Panc1 (cell line): ENCODE results near the gene CNOT11. TPM values are rescaled to one million over a fixed set of nuclear protein-coding genes. Genes with fewer than 3 reads are reported as not detected.

Experiments
- ATAC-seq: fragments of 200-7000 bp; cut with Tn5 transposase; 2 replicates; pipeline ENCODE4 v1.9.1; 2020; ENCODE audit warnings: mild to moderate bottlenecking, moderate library complexity
- BruUV-seq: library from RNA; stranded (reverse); fragments of 400-500 nt; replicated peaks from 2 replicates; lab custom pipeline; 2021; lab: Mats Ljungman, UMichigan
- CTCF ChIA-PET: fragments of 300-600 bp; sonication (Branson Sonifier 250); formaldehyde crosslinking; loops from one replicate; lab custom pipeline; 2022; ENCODE audit warnings: antibody characterized with exemption; lab: Charles Lee
- POLR2A ChIA-PET: fragments of 300-600 bp; sonication (Branson Sonifier 250); formaldehyde crosslinking; loops from one replicate; lab custom pipeline; 2022; ENCODE audit warnings: antibody characterized with exemption; lab: Charles Lee
- DNase-seq: peaks from one replicate; pipeline ENCODE4 v3.0.0-alpha.2; 2010; ENCODE audit warnings: low read depth, low spot score
- H3K27ac ChIP-seq: 2 replicates; pipeline ENCODE4 v1.5.1; 2011; ENCODE audit warnings: mild to moderate bottlenecking, low read length, inconsistent platforms
- H3K27me3 ChIP-seq: fragments of 200-500 bp; sonication (Bioruptor generic); 2 replicates; pipeline ENCODE4 v1.6.0; 2014; ENCODE audit warnings: low read length, inconsistent platforms; ENCODE audit not compliant: control insufficient read depth, insufficient read depth
- H3K36me3 ChIP-seq: fragments of 200-500 bp; sonication (Bioruptor generic); 2 replicates; pipeline ENCODE4 v1.5.1; 2014; ENCODE audit warnings: inconsistent platforms, mild to moderate bottlenecking, low read length, moderate library complexity; ENCODE audit not compliant: control insufficient read depth, insufficient read depth
- H3K4me1 ChIP-seq: 2 replicates; pipeline ENCODE4 v1.5.1; 2011; ENCODE audit warnings: inconsistent platforms, mild to moderate bottlenecking, low read length, moderate library complexity; ENCODE audit not compliant: control insufficient read depth, insufficient read depth
- H3K4me3 ChIP-seq, 2 experiments: 2 replicates each; pipeline ENCODE4 v1.5.1; 2011 to 2012; ENCODE audit warnings: low read depth in 2 of 2, low read length in 2 of 2, mild to moderate bottlenecking in 2 of 2, inconsistent platforms in 1 of 2, moderate library complexity in 1 of 2
- H3K9me3 ChIP-seq: fragments of 200-500 bp; sonication (Bioruptor generic); 2 replicates; pipeline ENCODE4 v1.5.1; 2014; ENCODE audit warnings: low read depth, mild to moderate bottlenecking, inconsistent platforms, low read length, moderate library complexity; ENCODE audit not compliant: control insufficient read depth, insufficient read depth
- POLR2AphosphoS5 ChIP-seq: IDR thresholded peaks from 2 replicates; pipeline ENCODE4 v1.6.1; 2012; ENCODE audit warnings: mild to moderate bottlenecking, low read depth, low read length, moderate library complexity
- SIN3A ChIP-seq: IDR thresholded peaks from 2 replicates; pipeline ENCODE4 v1.6.1; 2012; ENCODE audit warnings: low read depth, mild to moderate bottlenecking, low read length, moderate library complexity, borderline replicate concordance; ENCODE audit not compliant: insufficient read depth
- TCF7L2 ChIP-seq: IDR thresholded peaks from 2 replicates; pipeline ENCODE4 v1.6.1; 2011; ENCODE audit warnings: mild to moderate bottlenecking, low read depth, low read length, inconsistent platforms
- in situ Hi-C: cut with HindIII; loops from 2 replicates; pipeline ENCODE4 v1.10.0; 2016; ENCODE audit warnings: low sequenced_read_pairs, low pct_unique_long_range_greater_than_20kb
- intact Hi-C: fragments of 100-400 bp; cut with micrococcal nuclease; formaldehyde crosslinking; loops from one replicate; pipeline ENCODE4 v1.10.0; 2022; ENCODE audit not compliant: unreplicated experiment
- total RNA-seq: library from RNA; stranded (reverse); gene quantifications from one replicate; pipeline ENCODE4 v1.2.1, GENCODE V29; 2021; ENCODE audit not compliant: unreplicated experiment
- TF ChIP-seq, protein P1 (sequence below), 2 experiments: IDR thresholded peaks; 2 replicates each; pipeline ENCODE4 v1.6.1; 2011 to 2012; ENCODE audit warnings: low read depth in 2 of 2, control low read depth in 1 of 2, low read length in 1 of 2, mild to moderate bottlenecking in 1 of 2, moderate library complexity in 1 of 2; ENCODE audit not compliant: insufficient read depth in 1 of 2
- TF ChIP-seq, protein P2 (sequence below): fragments of 450-650 bp; IDR thresholded peaks from 2 replicates; pipeline ENCODE4 v1.5.1; 2017; ENCODE audit warnings: mild to moderate bottlenecking

The CNOT11 gene
- total RNA-seq, 1 experiment from 2014 or later = 58.3 TPM

DNA sequence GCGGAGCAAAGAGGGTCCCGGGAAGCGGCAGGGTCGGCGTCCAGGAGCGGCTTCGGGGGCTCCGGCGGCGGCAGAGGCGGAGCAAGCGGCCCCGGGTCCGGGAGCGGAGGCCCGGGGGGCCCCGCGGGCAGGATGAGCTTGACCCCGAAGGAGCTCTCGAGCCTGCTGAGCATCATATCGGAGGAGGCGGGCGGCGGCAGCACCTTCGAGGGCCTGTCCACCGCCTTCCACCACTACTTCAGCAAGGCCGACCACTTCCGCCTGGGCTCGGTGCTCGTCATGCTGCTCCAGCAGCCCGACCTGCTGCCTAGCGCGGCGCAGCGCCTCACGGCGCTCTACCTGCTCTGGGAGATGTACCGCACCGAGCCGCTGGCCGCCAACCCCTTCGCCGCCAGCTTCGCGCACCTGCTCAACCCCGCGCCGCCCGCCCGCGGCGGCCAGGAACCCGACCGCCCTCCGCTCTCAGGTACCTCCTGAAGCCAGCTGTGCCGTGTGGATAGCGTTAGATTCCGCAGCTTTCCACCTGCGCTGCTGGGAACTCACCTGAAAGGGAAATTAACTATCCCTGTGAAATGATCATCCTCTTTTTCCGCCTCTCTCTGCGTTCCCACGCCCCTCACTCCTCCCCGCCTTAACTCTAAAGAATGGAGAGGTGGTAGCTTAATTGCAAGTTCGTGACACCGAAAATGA lies 472 bp downstream of the CNOT11 start:
- POLR2A ChIA-PET = interaction anchor here (0.6 to 1.1 kb wide), 2 partner anchors 37 to 52 kb away, joined by 3 read pairs; no protein-coding TSS in a partner anchor
- Histone ChIP-seq H3K27ac (peak overlapping the region; percentile 93), H3K9me3 (no peaks in the 10 kb centered on the region), H3K27me3 (no peaks in the 10 kb centered on the region), H3K4me3 (peak overlapping the region; percentile 72 to 84), H3K4me1 (peaks cover 15% of the 10 kb centered on the region), H3K36me3 (peaks cover 2% of the 10 kb centered on the region; the same call in 1 of the 2 replicates)
- in situ Hi-C loops (no loop called here), intact Hi-C loops (no loop called here)
- no peak for DNase-seq
- peak; percentile 61 for ATAC-seq
- no peak for TF ChIP-seq TCF7L2
- TF ChIP-seq, protein P1, sequence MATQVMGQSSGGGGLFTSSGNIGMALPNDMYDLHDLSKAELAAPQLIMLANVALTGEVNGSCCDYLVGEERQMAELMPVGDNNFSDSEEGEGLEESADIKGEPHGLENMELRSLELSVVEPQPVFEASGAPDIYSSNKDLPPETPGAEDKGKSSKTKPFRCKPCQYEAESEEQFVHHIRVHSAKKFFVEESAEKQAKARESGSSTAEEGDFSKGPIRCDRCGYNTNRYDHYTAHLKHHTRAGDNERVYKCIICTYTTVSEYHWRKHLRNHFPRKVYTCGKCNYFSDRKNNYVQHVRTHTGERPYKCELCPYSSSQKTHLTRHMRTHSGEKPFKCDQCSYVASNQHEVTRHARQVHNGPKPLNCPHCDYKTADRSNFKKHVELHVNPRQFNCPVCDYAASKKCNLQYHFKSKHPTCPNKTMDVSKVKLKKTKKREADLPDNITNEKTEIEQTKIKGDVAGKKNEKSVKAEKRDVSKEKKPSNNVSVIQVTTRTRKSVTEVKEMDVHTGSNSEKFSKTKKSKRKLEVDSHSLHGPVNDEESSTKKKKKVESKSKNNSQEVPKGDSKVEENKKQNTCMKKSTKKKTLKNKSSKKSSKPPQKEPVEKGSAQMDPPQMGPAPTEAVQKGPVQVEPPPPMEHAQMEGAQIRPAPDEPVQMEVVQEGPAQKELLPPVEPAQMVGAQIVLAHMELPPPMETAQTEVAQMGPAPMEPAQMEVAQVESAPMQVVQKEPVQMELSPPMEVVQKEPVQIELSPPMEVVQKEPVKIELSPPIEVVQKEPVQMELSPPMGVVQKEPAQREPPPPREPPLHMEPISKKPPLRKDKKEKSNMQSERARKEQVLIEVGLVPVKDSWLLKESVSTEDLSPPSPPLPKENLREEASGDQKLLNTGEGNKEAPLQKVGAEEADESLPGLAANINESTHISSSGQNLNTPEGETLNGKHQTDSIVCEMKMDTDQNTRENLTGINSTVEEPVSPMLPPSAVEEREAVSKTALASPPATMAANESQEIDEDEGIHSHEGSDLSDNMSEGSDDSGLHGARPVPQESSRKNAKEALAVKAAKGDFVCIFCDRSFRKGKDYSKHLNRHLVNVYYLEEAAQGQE (IDR thresholded peaks at IDR 0.05; ENCODE audit: insufficient read depth in 1 of 2, low read depth in 2 of 2, low read length in 1 of 2) = no peak
- TF ChIP-seq, protein P2, sequence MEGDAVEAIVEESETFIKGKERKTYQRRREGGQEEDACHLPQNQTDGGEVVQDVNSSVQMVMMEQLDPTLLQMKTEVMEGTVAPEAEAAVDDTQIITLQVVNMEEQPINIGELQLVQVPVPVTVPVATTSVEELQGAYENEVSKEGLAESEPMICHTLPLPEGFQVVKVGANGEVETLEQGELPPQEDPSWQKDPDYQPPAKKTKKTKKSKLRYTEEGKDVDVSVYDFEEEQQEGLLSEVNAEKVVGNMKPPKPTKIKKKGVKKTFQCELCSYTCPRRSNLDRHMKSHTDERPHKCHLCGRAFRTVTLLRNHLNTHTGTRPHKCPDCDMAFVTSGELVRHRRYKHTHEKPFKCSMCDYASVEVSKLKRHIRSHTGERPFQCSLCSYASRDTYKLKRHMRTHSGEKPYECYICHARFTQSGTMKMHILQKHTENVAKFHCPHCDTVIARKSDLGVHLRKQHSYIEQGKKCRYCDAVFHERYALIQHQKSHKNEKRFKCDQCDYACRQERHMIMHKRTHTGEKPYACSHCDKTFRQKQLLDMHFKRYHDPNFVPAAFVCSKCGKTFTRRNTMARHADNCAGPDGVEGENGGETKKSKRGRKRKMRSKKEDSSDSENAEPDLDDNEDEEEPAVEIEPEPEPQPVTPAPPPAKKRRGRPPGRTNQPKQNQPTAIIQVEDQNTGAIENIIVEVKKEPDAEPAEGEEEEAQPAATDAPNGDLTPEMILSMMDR = no peak
- no peak for TF ChIP-seq SIN3A
- no peak for TF ChIP-seq POLR2AphosphoS5
- BruUV-seq = no TSS peak
- CTCF ChIA-PET = interaction anchor here (0.5 kb wide), 1 partner anchor 631 kb away, joined by 4 read pairs; no protein-coding TSS in a partner anchor

DNA sequence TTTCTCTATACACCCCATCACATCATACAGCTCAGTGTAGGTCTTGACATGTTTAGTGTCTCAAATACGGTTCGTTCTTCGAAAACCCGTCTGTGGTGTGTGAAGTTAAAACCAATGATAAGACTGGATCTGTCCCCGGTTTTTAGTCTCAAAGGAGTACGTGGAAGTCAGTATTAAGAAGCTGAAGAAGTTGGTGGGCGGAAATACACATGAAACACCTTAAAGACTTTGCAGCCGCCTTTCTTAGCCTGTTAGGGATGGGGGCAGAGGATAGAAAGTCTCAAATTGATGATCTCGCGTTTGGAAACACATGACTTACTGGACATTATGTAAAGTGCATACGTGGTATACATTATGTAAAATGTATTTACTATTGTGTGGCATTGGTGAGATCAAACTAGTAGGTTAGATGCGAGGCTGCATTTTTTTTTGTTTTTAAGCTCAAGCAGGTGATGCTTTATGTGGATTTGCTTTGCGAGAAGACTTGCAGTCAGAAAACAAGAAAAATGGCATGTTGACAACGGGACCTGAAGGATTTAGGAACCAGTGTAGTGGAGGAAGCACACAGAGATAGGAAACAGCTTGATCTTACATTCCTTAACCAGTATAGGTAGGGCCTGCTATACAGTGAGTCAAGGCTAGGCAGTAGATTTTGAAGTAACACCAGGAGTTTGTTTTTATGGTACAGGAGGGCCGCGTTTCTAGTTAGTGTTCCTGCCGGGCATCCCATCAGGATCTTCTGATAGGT lies 1.2 kb downstream of the CNOT11 start:
- TSS peak; percentile 89 for BruUV-seq
- Histone ChIP-seq H3K4me1 (peaks cover 15% of the 10 kb centered on the region), H3K36me3 (peaks cover 2% of the 10 kb centered on the region; the same call in 1 of the 2 replicates), H3K9me3 (no peaks in the 10 kb centered on the region), H3K27ac (peak overlapping the region; percentile 93), H3K27me3 (no peaks in the 10 kb centered on the region), H3K4me3 (peak overlapping the region; percentile 72 to 84)
- ATAC-seq = no peak
- in situ Hi-C loops = no loop called here
- CTCF ChIA-PET = no interaction called here
- POLR2A ChIA-PET = interaction anchor here (0.5 to 1.1 kb wide), 3 partner anchors 36 to 239 kb away, joined by 3 to 5 read pairs (median 3); no protein-coding TSS in a partner anchor
- no peak for DNase-seq
- TF ChIP-seq TCF7L2 (no peak), SIN3A (no peak), POLR2AphosphoS5 (no peak)
- TF ChIP-seq, protein P2 = no peak
- TF ChIP-seq, protein P1 (IDR thresholded peaks at IDR 0.05; ENCODE audit: insufficient read depth in 1 of 2, low read depth in 2 of 2, low read length in 1 of 2) = no peak
- intact Hi-C loops = no loop called here
